Inferior parietal cortex (tissue), 1 donor: ENCODE data around the gene PRKAR1B.

ENCODE experiments used
- DNase-seq: peaks from one replicate; pipeline ENCODE4 v3.0.0-alpha.2; 2016; ENCODE audit errors: extremely low spot score

PRKAR1B gene

GRCh38 chr7:739983-740942, 13.2 kb upstream of the PRKAR1B start:
- DNase-seq = no peak

- DNase-seq = no peak
Observed at GRCh38 chr7:739455-739982, 12.4 kb upstream of the PRKAR1B start.

GRCh38 chr7:738723-739454, 11.8 kb upstream of the PRKAR1B start:
- no peak for DNase-seq

GRCh38 chr7:738241-738640, 11.2 kb upstream of the PRKAR1B start:
- DNase-seq = no peak

GRCh38 chr7:734808-735207, 7.7 kb upstream of the PRKAR1B start:
- DNase-seq = no peak

GRCh38 chr7:734214-734613, 7.1 kb upstream of the PRKAR1B start:
- no peak for DNase-seq

GRCh38 chr7:732556-732955, 5.5 kb upstream of the PRKAR1B start:
- DNase-seq = no peak

GRCh38 chr7:732094-732541, 5.0 kb upstream of the PRKAR1B start:
- no peak for DNase-seq

GRCh38 chr7:731440-732085, 4.5 kb upstream of the PRKAR1B start:
- no peak for DNase-seq

GRCh38 chr7:730501-731439, 3.7 kb upstream of the PRKAR1B start:
- DNase-seq = no peak

GRCh38 chr7:729140-730000, 2.3 kb upstream of the PRKAR1B start:
- DNase-seq = no peak

- no peak for DNase-seq
Observed at GRCh38 chr7:728602-729001, 1.5 kb upstream of the PRKAR1B start.

GRCh38 chr7:727806-728460, 852 bp upstream of the PRKAR1B start:
- no peak for DNase-seq

- DNase-seq = no peak
Observed at GRCh38 chr7:726854-727103, 302 bp downstream of the PRKAR1B start.

GRCh38 chr7:726084-726853, 812 bp downstream of the PRKAR1B start, which contains the start of gene DNAAF5:
TSS of gene DNAAF5 (plus strand) at chr7:726699. CDS start at chr7:726721, 22 bp downstream.
- DNase-seq = peak; percentile 91

GRCh38 chr7:725223-726005, 1.7 kb downstream of the PRKAR1B start:
- no peak for DNase-seq

GRCh38 chr7:724298-724697, 2.8 kb downstream of the PRKAR1B start:
- no peak for DNase-seq

- DNase-seq = no peak
Observed at GRCh38 chr7:723541-723940, 3.5 kb downstream of the PRKAR1B start.
